CD4-positive, alpha-beta T cell treated with Interleukin-2 at 100 ng/mL for 4 hours (primary cell): ENCODE measurements around the gene XAF1.
"Not testable (repeated sequence)": the region's sequence is repeated elsewhere in the genome, so short reads cannot be mapped to it uniquely, and the experiment has no call there.

Source experiments
- DNase-seq: peaks from one replicate; pipeline ENCODE4 v3.0.0-alpha.2; 2020; ENCODE audit warnings: low spot score

XAF1 gene

GRCh38 chr17:6755731-6756184 is at the start of gene XAF1:
XAF1 (plus strand) TSS chr17:6756046; CDS start chr17:6756079, 33 bp downstream.
- DNase-seq, result peak; percentile 65

GRCh38 chr17:6706499-6706898 is 49.3 kb upstream of the XAF1 start:
- DNase-seq, result no peak

GRCh38 chr17:6706996-6707395 is 48.9 kb upstream of the XAF1 start:
- no peak for DNase-seq

- DNase-seq, result no peak
Observed at GRCh38 chr17:6708357-6708961, 47.4 kb upstream of the XAF1 start.

DNA sequence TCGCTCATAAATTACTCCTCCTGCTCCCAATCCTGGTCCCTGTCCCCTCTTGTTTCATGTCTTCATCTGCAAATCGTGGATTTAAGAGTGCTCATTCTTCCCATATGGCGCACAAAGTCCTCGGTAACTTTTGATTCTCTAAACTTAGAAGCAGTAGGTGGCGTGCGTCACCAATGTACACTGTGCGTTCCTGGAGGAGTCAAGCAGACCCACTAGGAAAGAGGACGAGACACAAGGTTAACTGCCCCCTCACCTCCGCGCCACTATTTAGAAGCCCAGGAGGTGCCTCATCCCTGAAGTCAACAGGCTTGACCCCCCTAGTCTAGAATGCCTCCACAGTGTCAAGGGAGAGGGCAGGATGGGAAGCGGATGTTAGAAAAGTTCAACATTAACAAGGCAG is 45.5 kb upstream of the XAF1 start:
- no peak for DNase-seq

DNA sequence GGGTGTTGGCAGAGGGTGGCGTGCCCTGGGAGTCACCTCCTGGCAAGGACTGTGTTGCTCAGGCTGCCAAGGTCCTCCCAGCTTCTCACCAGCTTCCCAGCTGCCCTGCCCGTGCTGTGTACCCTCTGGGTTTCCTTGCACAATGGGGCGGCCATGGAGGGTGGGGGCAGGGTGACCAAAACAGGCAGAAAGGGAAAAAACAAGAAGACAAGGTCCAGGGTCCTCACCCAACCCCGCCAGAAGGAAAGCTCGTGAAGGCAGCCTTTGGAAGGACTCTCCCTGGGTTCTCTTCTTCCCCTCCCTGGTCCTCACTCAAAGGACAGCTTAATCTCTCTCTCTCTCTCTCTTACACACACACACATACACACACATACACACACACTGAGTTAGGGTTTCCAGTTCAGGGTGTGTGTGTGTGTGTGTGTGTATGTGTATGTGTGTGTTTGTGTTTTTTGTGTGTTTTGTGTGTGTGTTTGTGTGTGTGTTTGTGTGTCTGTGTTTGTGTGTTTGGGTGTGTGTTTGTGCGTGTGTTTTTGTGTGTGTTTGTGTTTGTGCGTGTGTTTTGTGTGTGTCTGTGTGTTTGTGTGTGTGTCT is 44.7 kb upstream of the XAF1 start:
- no peak for DNase-seq

DNA sequence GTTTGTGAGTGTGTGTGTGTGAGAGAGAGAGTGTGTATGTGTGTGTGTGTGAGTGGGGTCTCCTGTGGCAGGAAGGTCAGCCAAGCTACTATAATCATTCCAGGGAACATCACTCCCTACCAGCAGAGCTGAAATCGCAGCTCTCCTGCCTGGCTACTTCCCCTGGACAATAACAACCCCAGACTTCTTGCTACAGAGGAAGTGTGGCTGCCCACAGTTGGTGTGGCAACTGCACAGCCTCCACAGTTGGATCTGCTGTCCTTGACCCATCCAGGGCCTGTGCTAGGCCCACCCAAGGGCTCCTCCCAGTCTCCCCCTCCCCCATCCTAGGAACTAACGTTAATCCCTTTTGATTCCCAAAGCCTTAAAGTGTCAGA is 44.2 kb upstream of the XAF1 start:
- no peak for DNase-seq

DNA sequence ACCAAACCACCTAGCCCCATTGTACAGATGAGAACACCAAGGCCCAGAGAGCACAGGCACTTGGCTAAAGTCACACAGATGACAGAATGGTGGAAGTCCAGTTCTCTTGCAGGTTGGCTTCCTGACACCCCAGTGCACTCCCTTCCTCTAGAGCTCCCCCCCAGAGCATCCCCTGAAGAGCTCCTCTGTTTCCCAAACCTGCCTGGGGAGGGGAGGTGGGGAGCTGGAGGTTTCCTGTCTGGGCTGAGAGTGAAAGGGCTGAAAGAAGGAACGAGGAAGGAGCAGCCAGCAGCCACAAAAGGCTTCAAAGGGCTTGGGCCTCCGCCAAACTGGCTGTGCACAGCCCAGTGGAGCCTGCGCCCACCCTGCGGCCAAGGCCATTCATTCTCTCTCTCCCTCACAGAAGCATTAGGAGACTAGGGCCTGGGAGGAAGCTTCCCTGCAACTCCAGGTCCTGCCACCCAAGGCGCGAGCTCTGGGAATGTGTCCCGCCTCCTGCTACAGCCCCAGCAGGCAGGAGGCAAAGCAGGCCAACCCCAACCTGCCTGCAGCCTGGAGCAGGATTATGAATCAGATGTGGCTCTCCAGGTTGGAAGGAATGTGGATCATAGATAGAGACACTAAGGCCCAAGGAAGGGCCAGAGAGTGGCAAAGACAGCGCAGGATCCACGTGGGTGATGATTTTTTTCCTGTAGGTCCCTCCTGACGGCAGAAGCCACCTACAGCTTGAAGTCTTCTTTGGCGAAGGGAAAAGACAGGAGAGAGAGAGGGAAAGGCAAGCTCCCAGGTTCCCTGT is 43.6 kb upstream of the XAF1 start:
- DNase-seq, result no peak

GRCh38 chr17:6712854-6713129 is 43.1 kb upstream of the XAF1 start:
- no peak for DNase-seq

- DNase-seq, result no peak
Observed at GRCh38 chr17:6713130-6713917, 42.5 kb upstream of the XAF1 start, which contains the start of gene SLC13A5. SLC13A5 (minus strand) TSS chr17:6713369; CDS start chr17:6713333, 36 bp downstream.

DNA sequence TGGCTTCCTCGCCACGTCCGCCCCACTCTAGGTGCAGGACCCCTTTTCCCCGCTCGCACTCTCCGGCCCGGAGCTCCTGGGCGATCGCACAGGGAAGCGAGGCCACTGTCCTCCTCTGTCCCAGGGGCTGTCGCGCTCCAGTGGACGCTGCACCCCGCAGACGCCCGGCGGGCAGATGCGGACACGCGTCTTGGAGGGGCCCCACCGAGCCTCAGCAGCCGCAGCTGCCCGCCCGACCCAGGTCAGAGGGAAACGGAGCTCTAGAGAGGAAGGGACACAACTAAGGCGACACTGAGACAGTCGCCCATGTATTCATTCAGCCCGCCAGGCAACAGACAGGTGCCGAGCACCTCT is 42.0 kb upstream of the XAF1 start:
- no peak for DNase-seq

DNA sequence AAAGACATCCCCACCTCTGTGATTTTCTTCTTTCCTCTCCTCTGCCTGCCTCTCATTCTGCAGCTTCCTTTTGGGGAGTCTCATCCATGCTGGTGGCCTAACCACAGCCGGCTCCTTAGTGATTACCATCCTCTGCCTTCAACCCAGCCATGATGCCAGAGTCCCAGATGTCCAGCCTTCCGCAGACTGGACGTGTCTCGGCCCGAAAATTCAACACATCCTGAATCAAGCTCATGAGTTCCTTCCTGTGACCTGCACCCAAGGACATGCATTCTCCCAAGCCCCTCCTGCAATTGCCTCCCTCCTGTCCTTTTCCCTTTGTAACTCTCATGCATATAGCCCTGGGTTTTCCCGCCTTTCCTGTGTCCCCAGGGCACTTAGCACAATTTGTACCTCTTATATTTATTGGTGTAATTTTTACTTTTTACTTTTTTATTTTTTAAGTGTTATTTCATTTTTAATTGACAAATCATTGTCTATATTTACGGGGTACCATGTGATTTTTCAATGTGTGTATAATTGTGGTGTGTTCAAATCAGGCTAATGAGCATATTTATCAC is 41.5 kb upstream of the XAF1 start:
- DNase-seq, result no peak

DNA sequence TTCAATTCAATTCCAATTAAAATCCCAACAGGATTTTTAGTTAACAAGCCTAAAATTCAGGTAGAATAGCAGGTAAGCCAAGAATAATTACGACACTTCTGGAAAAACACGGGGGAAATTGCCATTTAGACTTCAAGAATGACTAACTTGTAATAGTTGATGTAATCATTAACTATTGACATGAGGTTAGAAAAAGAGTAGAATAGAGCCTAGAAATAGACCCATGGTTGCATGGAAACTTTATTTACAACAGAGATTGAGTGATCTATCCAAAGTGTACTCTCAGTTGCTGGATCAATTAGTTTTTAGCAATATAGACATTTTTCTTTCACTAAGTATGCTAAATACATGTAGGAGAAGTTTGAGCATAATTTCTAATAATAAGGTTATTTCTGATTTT is 39.1 kb upstream of the XAF1 start:
- no peak for DNase-seq

DNA sequence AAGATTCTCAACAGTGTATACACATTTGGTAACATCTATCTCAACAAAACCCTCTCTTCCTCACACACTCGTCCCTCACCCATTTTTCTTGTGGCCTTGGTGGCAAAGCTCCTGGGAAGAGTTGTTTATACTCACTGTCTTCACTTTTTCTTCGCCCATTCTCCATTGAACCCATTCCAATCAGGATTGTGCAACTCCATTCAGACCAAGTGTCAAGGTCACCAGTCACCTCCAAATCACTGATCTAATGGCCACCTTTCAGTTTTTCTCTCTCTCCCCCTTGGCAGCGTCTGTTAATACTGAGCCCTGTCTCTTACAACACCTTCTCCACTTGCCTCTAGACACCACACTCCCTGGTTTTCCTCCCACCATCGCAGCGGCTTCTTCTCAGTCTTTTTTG is 34.1 kb upstream of the XAF1 start:
- no peak for DNase-seq

- DNase-seq, result no peak
Observed at GRCh38 chr17:6724009-6724408, 31.8 kb upstream of the XAF1 start.

DNA sequence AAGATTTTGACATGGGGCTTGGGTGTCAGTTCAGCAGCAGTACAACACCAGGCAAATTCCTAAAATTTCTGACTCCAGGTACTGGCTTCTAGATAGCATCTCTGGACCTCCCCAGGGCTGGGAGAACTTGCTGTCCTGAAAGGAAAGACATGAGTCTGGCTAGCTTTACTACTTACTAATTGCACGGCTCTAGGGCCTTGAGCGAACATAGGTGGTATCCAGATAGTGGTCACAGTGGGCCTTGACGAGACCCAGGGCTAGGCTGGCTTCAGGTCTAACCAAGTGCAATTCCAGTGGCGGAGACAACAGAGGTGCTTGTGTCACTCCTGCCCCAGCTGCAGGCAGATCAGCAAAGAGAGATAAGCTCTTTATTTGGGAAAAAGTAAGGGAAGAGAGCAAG is 26.3 kb upstream of the XAF1 start:
- no peak for DNase-seq

GRCh38 chr17:6746665-6747064 is 9.2 kb upstream of the XAF1 start:
- not testable (repeated sequence) for DNase-seq

- DNase-seq, result no peak
Observed at GRCh38 chr17:6748617-6749016, 7.2 kb upstream of the XAF1 start.

DNA sequence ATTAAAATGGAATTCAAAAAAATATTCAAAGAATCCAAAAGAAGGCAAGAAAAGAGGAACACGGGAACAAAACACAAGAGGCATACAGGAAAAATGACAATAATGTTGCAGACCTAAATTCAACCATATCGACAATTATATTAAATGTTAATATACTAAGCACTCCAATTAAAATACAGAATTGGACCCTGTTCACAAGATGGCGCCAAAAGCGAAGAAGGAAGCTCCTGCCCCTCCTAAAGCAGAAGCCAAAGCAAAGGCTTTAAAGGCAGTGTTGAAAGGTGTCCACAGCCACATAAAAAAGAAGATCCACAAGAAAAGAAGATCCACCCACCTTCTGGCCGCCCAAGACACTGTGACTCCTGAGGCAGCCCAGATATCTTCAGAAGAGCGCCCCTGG is 6.3 kb upstream of the XAF1 start:
- peak; percentile 31 for DNase-seq

DNA sequence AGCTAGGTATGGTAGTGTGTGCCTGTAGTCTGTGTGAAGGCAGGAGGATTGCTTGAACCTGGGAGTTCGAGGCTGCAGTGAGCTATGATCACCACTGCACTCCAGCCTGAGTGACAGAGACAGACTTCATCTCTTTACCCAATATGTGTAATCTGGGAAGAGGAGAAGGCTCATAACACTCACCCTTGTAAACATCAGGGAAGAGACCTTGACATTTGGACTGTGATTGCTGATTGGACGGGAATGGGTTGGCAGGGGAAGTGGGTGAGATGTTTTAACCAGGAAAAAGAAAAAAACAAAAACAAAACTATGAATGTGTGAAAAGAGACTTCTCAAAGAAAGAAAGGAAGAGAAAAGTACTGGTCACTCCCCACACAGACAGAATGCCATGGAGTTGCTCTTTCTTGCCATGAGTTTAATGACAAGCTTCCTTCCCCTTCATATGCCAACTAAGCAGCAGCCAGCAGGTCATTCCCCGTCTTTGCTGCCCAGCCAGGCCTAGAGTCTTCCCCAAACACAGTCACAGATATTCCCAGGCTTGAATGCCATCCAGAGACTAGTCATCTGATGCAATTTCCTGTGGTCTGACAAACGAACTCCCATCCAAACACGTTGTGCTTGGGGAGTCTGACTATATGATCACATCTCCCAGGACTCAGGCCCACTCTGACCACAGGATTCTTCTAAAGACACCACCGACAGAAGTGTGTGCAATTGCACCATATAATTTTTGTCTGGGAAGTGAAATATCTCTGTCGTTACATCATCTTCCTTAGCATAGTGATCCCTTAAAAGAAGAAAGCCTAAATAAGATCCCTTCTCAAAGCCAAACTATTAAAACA is 3.6 kb upstream of the XAF1 start:
- DNase-seq, result no peak

GRCh38 chr17:6753006-6753445 is 2.8 kb upstream of the XAF1 start:
- DNase-seq, result peak; percentile 60

DNA sequence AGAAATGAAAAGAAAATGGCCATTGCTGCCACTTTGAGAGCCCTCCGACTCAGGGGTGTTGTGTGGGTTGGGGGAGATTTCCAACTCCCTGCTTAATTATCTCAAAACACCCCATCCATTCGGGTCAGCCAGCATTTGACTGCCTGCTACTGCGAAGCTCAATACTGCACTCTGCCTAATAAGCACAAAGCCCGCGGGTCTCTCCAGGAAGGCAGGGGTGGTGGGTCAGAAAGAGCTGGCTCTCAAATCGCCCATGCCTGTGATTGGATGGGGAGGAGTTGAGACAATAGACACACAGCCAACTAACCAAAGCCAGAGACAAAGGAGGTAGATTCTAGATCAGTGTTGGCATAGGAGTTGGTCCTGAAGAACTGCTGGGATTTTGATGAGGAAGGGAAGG is 2.3 kb upstream of the XAF1 start:
- DNase-seq, result no peak
